ENCODE data around the gene TMEM14A. TPM values are rescaled to one million over a fixed set of nuclear protein-coding genes. Genes with fewer than 3 reads are reported as not detected.

The TMEM14A gene
- total and polyA plus RNA-seq, 9 of the 15 experiments (the other 6 are each of a cell fraction or from before 2014, with no cell fraction given), result 3.5 to 43.3 (median 8.5) TPM

- peak; percentile 56 to 81 (median 64) for DNase-seq (ENCODE audit: extremely low read depth in 1 of 4, low spot score in 3 of 4)
- POLR2A ChIA-PET, result interaction anchor here (0.6 to 1.8 kb wide), 5 partner anchors 84 to 499 kb away, joined by 3 to 6 read pairs (median 3); partner anchors contain the start of gene EFHC1
- intact Hi-C loops (cut with micrococcal nuclease), result loop anchor here (1.0 to 10.0 kb wide), 5 partner anchors 66 to 499 kb away; partner anchors contain the start of gene EFHC1
- TF ChIP-seq BRD9 (IDR thresholded peaks at IDR 0.05; ENCODE audit: low read depth, partially characterized antibody) (peak; percentile 57), ZNF644 (tag; IDR thresholded peaks at IDR 0.05; ENCODE audit: low read depth) (no peak), ARID2 (IDR thresholded peaks at IDR 0.05) (peak; percentile 50; the same call in 1 of the 2 replicates), ERF (CRISPR knock-in tag; IDR thresholded peaks at IDR 0.05) (no peak)
- TF ChIP-seq, protein P1, sequence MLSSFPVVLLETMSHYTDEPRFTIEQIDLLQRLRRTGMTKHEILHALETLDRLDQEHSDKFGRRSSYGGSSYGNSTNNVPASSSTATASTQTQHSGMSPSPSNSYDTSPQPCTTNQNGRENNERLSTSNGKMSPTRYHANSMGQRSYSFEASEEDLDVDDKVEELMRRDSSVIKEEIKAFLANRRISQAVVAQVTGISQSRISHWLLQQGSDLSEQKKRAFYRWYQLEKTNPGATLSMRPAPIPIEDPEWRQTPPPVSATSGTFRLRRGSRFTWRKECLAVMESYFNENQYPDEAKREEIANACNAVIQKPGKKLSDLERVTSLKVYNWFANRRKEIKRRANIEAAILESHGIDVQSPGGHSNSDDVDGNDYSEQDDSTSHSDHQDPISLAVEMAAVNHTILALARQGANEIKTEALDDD (IDR thresholded peaks at IDR 0.05), result 0 out of 2 replicates have a peak, but pooled peaks have one; percentile 21
- TF ChIP-seq, protein P2, sequence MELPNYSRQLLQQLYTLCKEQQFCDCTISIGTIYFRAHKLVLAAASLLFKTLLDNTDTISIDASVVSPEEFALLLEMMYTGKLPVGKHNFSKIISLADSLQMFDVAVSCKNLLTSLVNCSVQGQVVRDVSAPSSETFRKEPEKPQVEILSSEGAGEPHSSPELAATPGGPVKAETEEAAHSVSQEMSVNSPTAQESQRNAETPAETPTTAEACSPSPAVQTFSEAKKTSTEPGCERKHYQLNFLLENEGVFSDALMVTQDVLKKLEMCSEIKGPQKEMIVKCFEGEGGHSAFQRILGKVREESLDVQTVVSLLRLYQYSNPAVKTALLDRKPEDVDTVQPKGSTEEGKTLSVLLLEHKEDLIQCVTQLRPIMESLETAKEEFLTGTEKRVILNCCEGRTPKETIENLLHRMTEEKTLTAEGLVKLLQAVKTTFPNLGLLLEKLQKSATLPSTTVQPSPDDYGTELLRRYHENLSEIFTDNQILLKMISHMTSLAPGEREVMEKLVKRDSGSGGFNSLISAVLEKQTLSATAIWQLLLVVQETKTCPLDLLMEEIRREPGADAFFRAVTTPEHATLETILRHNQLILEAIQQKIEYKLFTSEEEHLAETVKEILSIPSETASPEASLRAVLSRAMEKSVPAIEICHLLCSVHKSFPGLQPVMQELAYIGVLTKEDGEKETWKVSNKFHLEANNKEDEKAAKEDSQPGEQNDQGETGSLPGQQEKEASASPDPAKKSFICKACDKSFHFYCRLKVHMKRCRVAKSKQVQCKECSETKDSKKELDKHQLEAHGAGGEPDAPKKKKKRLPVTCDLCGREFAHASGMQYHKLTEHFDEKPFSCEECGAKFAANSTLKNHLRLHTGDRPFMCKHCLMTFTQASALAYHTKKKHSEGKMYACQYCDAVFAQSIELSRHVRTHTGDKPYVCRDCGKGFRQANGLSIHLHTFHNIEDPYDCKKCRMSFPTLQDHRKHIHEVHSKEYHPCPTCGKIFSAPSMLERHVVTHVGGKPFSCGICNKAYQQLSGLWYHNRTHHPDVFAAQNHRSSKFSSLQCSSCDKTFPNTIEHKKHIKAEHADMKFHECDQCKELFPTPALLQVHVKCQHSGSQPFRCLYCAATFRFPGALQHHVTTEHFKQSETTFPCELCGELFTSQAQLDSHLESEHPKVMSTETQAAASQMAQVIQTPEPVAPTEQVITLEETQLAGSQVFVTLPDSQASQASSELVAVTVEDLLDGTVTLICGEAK (IDR thresholded peaks at IDR 0.05), result 0 out of 2 replicates have a peak, but pooled peaks have one; percentile 57
- TF ChIP-seq, protein P2 (CRISPR knock-in tag; IDR thresholded peaks at IDR 0.05), result no peak
- TF ChIP-seq, protein P3, sequence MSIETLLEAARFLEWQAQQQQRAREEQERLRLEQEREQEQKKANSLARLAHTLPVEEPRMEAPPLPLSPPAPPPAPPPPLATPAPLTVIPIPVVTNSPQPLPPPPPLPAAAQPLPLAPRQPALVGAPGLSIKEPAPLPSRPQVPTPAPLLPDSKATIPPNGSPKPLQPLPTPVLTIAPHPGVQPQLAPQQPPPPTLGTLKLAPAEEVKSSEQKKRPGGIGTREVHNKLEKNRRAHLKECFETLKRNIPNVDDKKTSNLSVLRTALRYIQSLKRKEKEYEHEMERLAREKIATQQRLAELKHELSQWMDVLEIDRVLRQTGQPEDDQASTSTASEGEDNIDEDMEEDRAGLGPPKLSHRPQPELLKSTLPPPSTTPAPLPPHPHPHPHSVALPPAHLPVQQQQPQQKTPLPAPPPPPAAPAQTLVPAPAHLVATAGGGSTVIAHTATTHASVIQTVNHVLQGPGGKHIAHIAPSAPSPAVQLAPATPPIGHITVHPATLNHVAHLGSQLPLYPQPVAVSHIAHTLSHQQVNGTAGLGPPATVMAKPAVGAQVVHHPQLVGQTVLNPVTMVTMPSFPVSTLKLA (conservative IDR thresholded peaks at IDR 0.05), result peak; percentile 23 to 36; a peak in 3 of 4 replicates
These were observed 7.6 kb upstream of the TMEM14A start for GRCh38 chr6:52663120-52663935.

More at GRCh38 chr6:52663120-52663935, 7.6 kb upstream of the TMEM14A start:
- no peaks in the 10 kb centered on the region for H4K20me1 ChIP-seq (replicated peaks; ENCODE audit: control insufficient read depth, insufficient read depth, low read length)
- H2AFZ ChIP-seq (ENCODE audit: low read depth, low read length), result peak overlapping the region; percentile 82
- no peaks in the 10 kb centered on the region for H3K27me3 ChIP-seq (ENCODE audit: control insufficient read depth in 2 of 2, insufficient read depth in 2 of 2, low read length in 2 of 2)
- peaks cover 14% of the 10 kb centered on the region; the same call in 2 of the 3 replicates for H3K36me3 ChIP-seq (ENCODE audit: control insufficient read depth, insufficient read depth, low read length)
- peak overlapping the region; percentile 90 for H3K4me2 ChIP-seq (ENCODE audit: insufficient read depth, low read length)
- WGBS (ENCODE audit: insufficient coverage, low coverage, missing lambda C conversion rate), result 12% methylated on average over 12 of the region's 12 CpGs
- peaks cover 16% of the 10 kb centered on the region for H3K79me2 ChIP-seq (ENCODE audit: control insufficient read depth, insufficient read depth, low read length)
- peak overlapping the region; percentile 15; the same call in 1 of the 3 replicates for H3K27ac ChIP-seq (ENCODE audit: extremely low read depth, low read depth, low read length)
- peaks cover 7 to 13% of the 10 kb centered on the region in 2 experiments; a peak in 4 of 5 replicates for H3K4me1 ChIP-seq (replicated peaks in 1 of 2; ENCODE audit: control insufficient read depth in 2 of 2, insufficient read depth in 2 of 2, low read length in 2 of 2)
- CTCF ChIA-PET (ENCODE audit: low intra/inter-chr PET ratio), result interaction anchor here (1.2 to 5.5 kb wide), 7 partner anchors 11 to 500 kb away, joined by 4 to 74 read pairs (median 9); no protein-coding TSS in a partner anchor
- ATAC-seq (peak; percentile 44), FAIRE-seq (no peak)
- H3K4me3 ChIP-seq, result peak overlapping the region; percentile 63
- no peaks in the 10 kb centered on the region for H3K9me3 ChIP-seq (replicated peaks; ENCODE audit: control insufficient read depth, insufficient read depth, low read depth, low read length)
- H3K9ac ChIP-seq (ENCODE audit: insufficient read depth in 1 of 2, low read depth in 2 of 2, low read length in 2 of 2), result peak overlapping the region in 1 of 2 experiments; percentile 70; a peak in 2 of 4 replicates
- BruUV-seq (replicated peaks), result no TSS peak
- in situ Hi-C loops (cut with MboI), result loop anchor here (5.0 to 10.0 kb wide), 2 partner anchors 246 to 359 kb away; no protein-coding TSS in a partner anchor
- no peaks in the 10 kb centered on the region for H3K9me1 ChIP-seq (ENCODE audit: control insufficient read depth, insufficient read depth, low read length)

Measured in K562 (cell line).